Activated CD8-positive, alpha-beta memory T cell treated with anti-CD3 and anti-CD28 coated beads for 48 hours (primary cell): ENCODE measurements around the gene COPS8.

Experiments
- DNase-seq, 3 experiments: peaks; one replicate each; pipeline ENCODE4 v3.0.0-alpha.2; 2020; ENCODE audit warnings: low read depth in 2 of 3, low spot score in 2 of 3

The COPS8 gene

GRCh38 chr2:237064203-237065070 is 21.3 kb upstream of the COPS8 start:
- DNase-seq: no peak

GRCh38 chr2:237065071-237065377 is 20.7 kb upstream of the COPS8 start:
- DNase-seq: no peak

GRCh38 chr2:237066396-237066795 is 19.3 kb upstream of the COPS8 start:
- no peak for DNase-seq

GRCh38 chr2:237068005-237068576 is 17.6 kb upstream of the COPS8 start:
- no peak for DNase-seq

GRCh38 chr2:237072067-237072931 is 13.4 kb upstream of the COPS8 start:
- peak in 2 of 3 experiments; percentile 74 to 89 for DNase-seq

GRCh38 chr2:237073552-237073951 is 12.1 kb upstream of the COPS8 start:
- no peak for DNase-seq

- no peak for DNase-seq
Observed at GRCh38 chr2:237074211-237074993, 11.3 kb upstream of the COPS8 start.

- no peak for DNase-seq
Observed at GRCh38 chr2:237075749-237076599, 9.7 kb upstream of the COPS8 start.

- DNase-seq: no peak
Observed at GRCh38 chr2:237081596-237081995, 4.1 kb upstream of the COPS8 start.

- no peak for DNase-seq
Observed at GRCh38 chr2:237083026-237083425, 2.7 kb upstream of the COPS8 start.

GRCh38 chr2:237084444-237084843 is 1.2 kb upstream of the COPS8 start:
- DNase-seq: no peak

GRCh38 chr2:237090906-237091305 is 5.2 kb downstream of the COPS8 start:
- no peak for DNase-seq

- no peak for DNase-seq
Observed at GRCh38 chr2:237091779-237092436, 6.2 kb downstream of the COPS8 start.

GRCh38 chr2:237092506-237092905 is 6.8 kb downstream of the COPS8 start:
- DNase-seq: no peak

GRCh38 chr2:237092920-237093781 is 7.5 kb downstream of the COPS8 start:
- no peak for DNase-seq

- DNase-seq: no peak
Observed at GRCh38 chr2:237096201-237096600, 10.5 kb downstream of the COPS8 start.

- no peak for DNase-seq
Observed at GRCh38 chr2:237096911-237097310, 11.2 kb downstream of the COPS8 start.

- DNase-seq: no peak
Observed at GRCh38 chr2:237097326-237097910, 11.7 kb downstream of the COPS8 start.
